ENCODE data around the gene TXLNG. TPM values are rescaled to one million over a fixed set of nuclear protein-coding genes. Genes with fewer than 3 reads are reported as not detected.
A peak's percentile ranks its signal among the peaks of the same experiment; 100 is the strongest.

Gene TXLNG
- total and polyA plus RNA-seq, 2 experiments from 2014 or later, result 4.1 to 6.4 TPM

GRCh38 chrX:16856744-16857143 is 70.5 kb downstream of the TXLNG start:
- Histone ChIP-seq H3K4me3 (no peak overlapping the region), H3K9me2 (ENCODE audit: insufficient read depth) (no peaks in the 10 kb centered on the region), H3K9me3 (ENCODE audit: low read depth) (no peaks in the 10 kb centered on the region), H3K27ac (no peak overlapping the region), H4K20me1 (ENCODE audit: insufficient read depth) (no peaks in the 10 kb centered on the region; the same call in 1 of the 2 replicates), H3K4me1 (ENCODE audit: insufficient read depth) (peaks cover 1% of the 10 kb centered on the region), H3K27me3 (replicated peaks; ENCODE audit: insufficient read depth) (no peaks in the 10 kb centered on the region), H3K79me2 (ENCODE audit: insufficient read depth) (peaks cover 89% of the 10 kb centered on the region), H3F3A (ENCODE audit: insufficient read depth) (peaks cover 11% of the 10 kb centered on the region), H3K4me2 (ENCODE audit: unreplicated experiment) (no peak overlapping the region), H3K9ac (no peak overlapping the region), H3K36me3 (ENCODE audit: low read depth) (peaks cover 7% of the 10 kb centered on the region; the same call in 1 of the 2 replicates), H2AFZ (no peak overlapping the region)
- no peak for DNase-seq
- TF ChIP-seq EZH2phosphoT487 (IDR thresholded peaks at IDR 0.05; ENCODE audit: insufficient read depth, low read depth) (no peak), EZH2 (IDR thresholded peaks at IDR 0.05; ENCODE audit: insufficient read depth, poor library complexity, severe bottlenecking) (no peak)
- in situ Hi-C loops (cut with MboI), result no loop called here

DNA sequence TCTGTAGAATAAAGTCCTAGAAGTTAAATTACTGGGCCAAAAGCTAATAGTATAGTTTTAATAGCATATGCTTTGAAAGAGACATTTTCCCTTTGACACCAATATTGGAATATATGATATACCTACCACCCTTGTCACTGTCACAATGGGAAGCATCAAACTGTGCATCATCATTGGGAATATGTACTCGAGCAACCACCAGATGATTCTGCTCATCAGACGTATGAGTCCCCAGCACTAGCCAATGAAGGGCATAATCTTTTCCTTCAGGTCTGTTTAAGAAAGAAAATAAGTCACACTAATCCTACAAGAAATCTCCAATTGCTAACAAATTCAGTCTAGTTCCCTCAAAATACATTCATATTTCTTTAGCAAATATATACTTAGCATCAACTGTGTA is 76.6 kb downstream of the TXLNG start:
- Histone ChIP-seq H3K4me1 (ENCODE audit: insufficient read depth) (no peaks in the 10 kb centered on the region; the same call in 1 of the 2 replicates), H3K4me2 (ENCODE audit: unreplicated experiment) (no peak overlapping the region), H3K4me3 (no peak overlapping the region), H3K27ac (no peak overlapping the region), H4K20me1 (ENCODE audit: insufficient read depth) (no peaks in the 10 kb centered on the region), H2AFZ (no peak overlapping the region), H3K9me3 (ENCODE audit: low read depth) (no peaks in the 10 kb centered on the region), H3K79me2 (ENCODE audit: insufficient read depth) (peaks cover 100% of the 10 kb centered on the region), H3K36me3 (ENCODE audit: low read depth) (no peaks in the 10 kb centered on the region), H3F3A (ENCODE audit: insufficient read depth) (no peaks in the 10 kb centered on the region), H3K27me3 (replicated peaks; ENCODE audit: insufficient read depth) (no peaks in the 10 kb centered on the region), H3K9ac (no peak overlapping the region), H3K9me2 (ENCODE audit: insufficient read depth) (no peaks in the 10 kb centered on the region)
- in situ Hi-C loops (cut with MboI), result no loop called here
- WGBS, 2 experiments (ENCODE audit: low coverage in 1 of 2, low lambda C conversion rate in 2 of 2, missing lambda C conversion rate in 2 of 2), result 96 to 100% methylated on average over 2 of the region's 2 CpGs
- TF ChIP-seq EZH2 (IDR thresholded peaks at IDR 0.05; ENCODE audit: insufficient read depth, poor library complexity, severe bottlenecking) (no peak), EZH2phosphoT487 (IDR thresholded peaks at IDR 0.05; ENCODE audit: insufficient read depth, low read depth) (no peak)
- no peak for DNase-seq

DNA sequence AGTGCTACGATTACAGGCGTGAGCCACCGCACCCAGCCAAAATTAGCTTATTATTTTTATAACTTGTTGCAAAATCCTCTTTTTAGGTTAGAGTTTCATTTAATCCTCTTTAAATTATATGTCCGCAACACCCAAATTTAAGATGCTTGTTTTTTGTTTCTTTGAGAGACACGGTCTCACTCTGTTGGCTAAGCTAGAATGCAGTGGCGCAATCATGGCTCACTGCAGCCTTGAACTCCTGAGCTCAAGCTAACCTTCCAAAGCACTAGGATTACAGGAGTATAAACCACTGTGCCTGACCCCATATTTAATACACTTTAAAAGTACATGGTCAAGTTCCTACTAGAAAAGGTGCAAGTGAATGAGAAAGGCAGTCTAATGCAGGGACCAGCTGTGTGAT is 81.7 kb downstream of the TXLNG start:
- no peaks in the 10 kb centered on the region; the same call in 1 of the 2 replicates for H4K20me1 ChIP-seq (ENCODE audit: insufficient read depth)
- peaks cover 8% of the 10 kb centered on the region for H3K4me1 ChIP-seq (ENCODE audit: insufficient read depth)
- H3K9me3 ChIP-seq (ENCODE audit: low read depth), result no peaks in the 10 kb centered on the region
- no peak overlapping the region for H3K4me2 ChIP-seq (ENCODE audit: unreplicated experiment)
- DNase-seq, result no peak
- in situ Hi-C loops (cut with MboI), result no loop called here
- no peaks in the 10 kb centered on the region for H3K36me3 ChIP-seq (ENCODE audit: low read depth)
- H3K9ac ChIP-seq, result peak overlapping the region; percentile 98; the same call in 1 of the 2 replicates
- H3K9me2 ChIP-seq (ENCODE audit: insufficient read depth), result no peaks in the 10 kb centered on the region
- H3K27ac ChIP-seq, result no peak overlapping the region
- peaks cover 66% of the 10 kb centered on the region for H3K79me2 ChIP-seq (ENCODE audit: insufficient read depth)
- H3K4me3 ChIP-seq, result peak overlapping the region; percentile 87; the same call in 1 of the 2 replicates
- H2AFZ ChIP-seq, result no peak overlapping the region
- TF ChIP-seq EZH2 (IDR thresholded peaks at IDR 0.05; ENCODE audit: insufficient read depth, poor library complexity, severe bottlenecking) (no peak), EZH2phosphoT487 (IDR thresholded peaks at IDR 0.05; ENCODE audit: insufficient read depth, low read depth) (no peak)
- WGBS, 2 experiments (ENCODE audit: low coverage in 1 of 2, low lambda C conversion rate in 2 of 2, missing lambda C conversion rate in 2 of 2), result 92 to 98% methylated on average over 6 of the region's 6 CpGs
- no peaks in the 10 kb centered on the region for H3K27me3 ChIP-seq (replicated peaks; ENCODE audit: insufficient read depth)
- no peaks in the 10 kb centered on the region for H3F3A ChIP-seq (ENCODE audit: insufficient read depth)

- H3K27ac ChIP-seq, result peak overlapping the region; percentile 98; the same call in 1 of the 2 replicates
- TF ChIP-seq EZH2 (IDR thresholded peaks at IDR 0.05; ENCODE audit: insufficient read depth, poor library complexity, severe bottlenecking), result no peak
- no peak for TF ChIP-seq EZH2phosphoT487 (IDR thresholded peaks at IDR 0.05; ENCODE audit: insufficient read depth, low read depth)
- H3K4me1 ChIP-seq (ENCODE audit: insufficient read depth), result peaks cover 8% of the 10 kb centered on the region
- no peaks in the 10 kb centered on the region for H3K27me3 ChIP-seq (replicated peaks; ENCODE audit: insufficient read depth)
- H3K9ac ChIP-seq, result peak overlapping the region; percentile 98
- no peaks in the 10 kb centered on the region for H3K36me3 ChIP-seq (ENCODE audit: low read depth)
- H2AFZ ChIP-seq, result 0 out of 2 replicates have a peak overlapping the region, but pooled peaks have one; percentile 38
- H3K9me2 ChIP-seq (ENCODE audit: insufficient read depth), result no peaks in the 10 kb centered on the region
- H3K79me2 ChIP-seq (ENCODE audit: insufficient read depth), result peaks cover 56% of the 10 kb centered on the region
- H3K9me3 ChIP-seq (ENCODE audit: low read depth), result no peaks in the 10 kb centered on the region
- H4K20me1 ChIP-seq (ENCODE audit: insufficient read depth), result no peaks in the 10 kb centered on the region; the same call in 1 of the 2 replicates
- no peaks in the 10 kb centered on the region for H3F3A ChIP-seq (ENCODE audit: insufficient read depth)
- H3K4me3 ChIP-seq, result peak overlapping the region; percentile 87
- DNase-seq, result peak; percentile 17
- in situ Hi-C loops (cut with MboI), result no loop called here
- peak overlapping the region; percentile 76 for H3K4me2 ChIP-seq (ENCODE audit: unreplicated experiment)
- WGBS, 2 experiments (ENCODE audit: low coverage in 1 of 2, low lambda C conversion rate in 2 of 2, missing lambda C conversion rate in 2 of 2), result 2 to 3% methylated on average over 6 to 7 of the region's 7 CpGs
These were observed 82.7 kb downstream of the TXLNG start for GRCh38 chrX:16868920-16869319.
